ENCODE data around the gene ENTPD3. TPM values are rescaled to one million over a fixed set of nuclear protein-coding genes. Genes with fewer than 3 reads are reported as not detected.
A peak's percentile ranks its signal among the peaks of the same experiment; 100 is the strongest.

Gene ENTPD3
- total RNA-seq, 1 donor from 2014 or later, result 1.7 TPM

DNA sequence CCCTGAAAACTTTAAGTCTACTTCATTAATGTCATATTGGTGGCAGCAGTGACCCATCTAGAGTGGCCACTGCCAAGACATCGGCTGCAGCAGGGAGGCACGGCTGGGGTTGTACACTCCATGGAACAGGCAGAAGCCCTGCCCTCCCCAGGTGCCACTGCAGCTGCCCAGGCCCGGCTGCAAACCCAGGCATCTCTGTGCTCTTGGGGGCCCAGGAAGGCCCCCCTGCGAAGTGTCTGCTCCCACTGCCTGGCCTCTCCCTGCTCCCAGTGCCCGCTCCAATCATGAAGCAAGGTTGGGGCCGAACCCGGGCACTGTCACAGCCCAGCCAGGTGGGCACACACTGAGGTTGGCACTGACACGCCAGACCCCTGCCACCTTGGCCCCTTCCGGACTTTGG, 58.1 kb downstream of the ENTPD3 start:
- no peaks in the 10 kb centered on the region for H3K27me3 Mint-ChIP-seq (ENCODE audit: unreplicated experiment)
- H3K27ac Mint-ChIP-seq (ENCODE audit: unreplicated experiment), result no peak overlapping the region
- no peak for DNase-seq
- no peaks in the 10 kb centered on the region for H3K4me1 Mint-ChIP-seq (ENCODE audit: low read depth, unreplicated experiment)
- peaks cover 1% of the 10 kb centered on the region for H3K9me3 Mint-ChIP-seq (ENCODE audit: unreplicated experiment)
- H3K4me3 Mint-ChIP-seq (ENCODE audit: unreplicated experiment), result no peak overlapping the region
- no peaks in the 10 kb centered on the region for H3K36me3 Mint-ChIP-seq (ENCODE audit: unreplicated experiment)
- TF ChIP-seq, protein P1, sequence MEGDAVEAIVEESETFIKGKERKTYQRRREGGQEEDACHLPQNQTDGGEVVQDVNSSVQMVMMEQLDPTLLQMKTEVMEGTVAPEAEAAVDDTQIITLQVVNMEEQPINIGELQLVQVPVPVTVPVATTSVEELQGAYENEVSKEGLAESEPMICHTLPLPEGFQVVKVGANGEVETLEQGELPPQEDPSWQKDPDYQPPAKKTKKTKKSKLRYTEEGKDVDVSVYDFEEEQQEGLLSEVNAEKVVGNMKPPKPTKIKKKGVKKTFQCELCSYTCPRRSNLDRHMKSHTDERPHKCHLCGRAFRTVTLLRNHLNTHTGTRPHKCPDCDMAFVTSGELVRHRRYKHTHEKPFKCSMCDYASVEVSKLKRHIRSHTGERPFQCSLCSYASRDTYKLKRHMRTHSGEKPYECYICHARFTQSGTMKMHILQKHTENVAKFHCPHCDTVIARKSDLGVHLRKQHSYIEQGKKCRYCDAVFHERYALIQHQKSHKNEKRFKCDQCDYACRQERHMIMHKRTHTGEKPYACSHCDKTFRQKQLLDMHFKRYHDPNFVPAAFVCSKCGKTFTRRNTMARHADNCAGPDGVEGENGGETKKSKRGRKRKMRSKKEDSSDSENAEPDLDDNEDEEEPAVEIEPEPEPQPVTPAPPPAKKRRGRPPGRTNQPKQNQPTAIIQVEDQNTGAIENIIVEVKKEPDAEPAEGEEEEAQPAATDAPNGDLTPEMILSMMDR (IDR thresholded peaks at IDR 0.05; ENCODE audit: partially characterized antibody, unreplicated experiment), result no peak

GRCh38 chr3:40445880-40446279, 58.9 kb downstream of the ENTPD3 start:
- no peaks in the 10 kb centered on the region for H3K36me3 Mint-ChIP-seq (ENCODE audit: unreplicated experiment)
- H3K4me3 Mint-ChIP-seq (ENCODE audit: unreplicated experiment), result no peak overlapping the region
- no peak overlapping the region for H3K27ac Mint-ChIP-seq (ENCODE audit: unreplicated experiment)
- no peaks in the 10 kb centered on the region for H3K27me3 Mint-ChIP-seq (ENCODE audit: unreplicated experiment)
- H3K9me3 Mint-ChIP-seq (ENCODE audit: unreplicated experiment), result peaks cover 1% of the 10 kb centered on the region
- H3K4me1 Mint-ChIP-seq (ENCODE audit: low read depth, unreplicated experiment), result no peaks in the 10 kb centered on the region
- DNase-seq, result no peak
- TF ChIP-seq, protein P1 (IDR thresholded peaks at IDR 0.05; ENCODE audit: partially characterized antibody, unreplicated experiment), result no peak

DNA sequence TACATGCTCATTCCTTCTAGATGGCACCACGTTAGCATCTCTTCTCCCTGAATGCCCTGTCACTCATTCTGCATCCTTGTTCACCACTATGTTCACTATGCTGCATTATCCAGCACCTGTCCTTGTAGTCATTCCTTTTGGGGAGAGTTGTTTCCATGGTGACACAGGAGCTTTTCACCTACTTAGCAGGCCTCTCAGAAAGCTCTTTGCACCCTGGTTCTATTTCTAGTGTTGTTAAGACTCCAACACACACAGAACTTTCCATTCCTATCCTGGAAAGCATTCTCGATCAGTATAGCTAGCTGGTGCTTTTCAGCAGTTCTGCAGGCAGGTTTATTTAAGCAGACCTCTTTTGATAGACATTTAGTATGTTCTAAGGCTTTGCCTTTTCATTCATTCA, 63.5 kb downstream of the ENTPD3 start:
- TF ChIP-seq, protein P1 (IDR thresholded peaks at IDR 0.05; ENCODE audit: partially characterized antibody, unreplicated experiment), result no peak
- peaks cover 8% of the 10 kb centered on the region for H3K9me3 Mint-ChIP-seq (ENCODE audit: unreplicated experiment)

DNA sequence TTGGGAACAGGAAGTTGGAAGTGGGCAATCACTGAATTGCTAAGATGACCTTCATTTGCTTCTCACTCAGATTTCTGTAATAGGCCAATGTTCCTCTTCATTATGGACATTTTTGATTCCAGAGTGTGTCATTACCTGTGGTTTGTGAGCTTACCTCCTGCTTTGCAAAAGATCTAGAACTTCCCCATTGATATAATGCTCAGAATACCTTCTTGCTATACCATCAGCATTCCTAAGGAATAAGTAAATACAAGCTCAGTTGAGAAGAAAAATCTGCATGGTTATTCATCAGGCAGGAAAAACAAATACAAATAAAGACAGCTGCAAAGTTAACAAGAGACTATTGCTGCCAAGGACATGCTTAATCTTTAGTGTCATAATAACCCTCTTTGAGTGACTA, 64.6 kb downstream of the ENTPD3 start:
- Mint-ChIP-seq H3K4me1 (ENCODE audit: low read depth, unreplicated experiment) (peaks cover 4% of the 10 kb centered on the region), H3K27ac (ENCODE audit: unreplicated experiment) (no peak overlapping the region), H3K27me3 (ENCODE audit: unreplicated experiment) (peaks cover 7% of the 10 kb centered on the region), H3K36me3 (ENCODE audit: unreplicated experiment) (peaks cover under 1% of the 10 kb centered on the region), H3K4me3 (ENCODE audit: unreplicated experiment) (no peak overlapping the region), H3K9me3 (ENCODE audit: unreplicated experiment) (peaks cover 8% of the 10 kb centered on the region)
- TF ChIP-seq, protein P1 (IDR thresholded peaks at IDR 0.05; ENCODE audit: partially characterized antibody, unreplicated experiment), result no peak
- no peak for DNase-seq

More for the DNA sequence above, 63.5 kb downstream of the ENTPD3 start:
- no peak for DNase-seq
- no peaks in the 10 kb centered on the region for H3K36me3 Mint-ChIP-seq (ENCODE audit: unreplicated experiment)
- H3K4me1 Mint-ChIP-seq (ENCODE audit: low read depth, unreplicated experiment), result peaks cover 4% of the 10 kb centered on the region
- peaks cover 7% of the 10 kb centered on the region for H3K27me3 Mint-ChIP-seq (ENCODE audit: unreplicated experiment)
- no peak overlapping the region for H3K4me3 Mint-ChIP-seq (ENCODE audit: unreplicated experiment)
- no peak overlapping the region for H3K27ac Mint-ChIP-seq (ENCODE audit: unreplicated experiment)

- H3K27ac Mint-ChIP-seq (ENCODE audit: unreplicated experiment), result peak overlapping the region; percentile 100
- TF ChIP-seq, protein P1 (IDR thresholded peaks at IDR 0.05; ENCODE audit: partially characterized antibody, unreplicated experiment), result no peak
- peaks cover 8% of the 10 kb centered on the region for H3K9me3 Mint-ChIP-seq (ENCODE audit: unreplicated experiment)
These were observed 65.1 kb downstream of the ENTPD3 start for GRCh38 chr3:40452057-40452456.

More at GRCh38 chr3:40452057-40452456, 65.1 kb downstream of the ENTPD3 start:
- H3K27me3 Mint-ChIP-seq (ENCODE audit: unreplicated experiment), result peaks cover 9% of the 10 kb centered on the region
- peaks cover 4% of the 10 kb centered on the region for H3K4me1 Mint-ChIP-seq (ENCODE audit: low read depth, unreplicated experiment)
- peaks cover 5% of the 10 kb centered on the region for H3K36me3 Mint-ChIP-seq (ENCODE audit: unreplicated experiment)
- no peak for DNase-seq
- peak overlapping the region; percentile 97 for H3K4me3 Mint-ChIP-seq (ENCODE audit: unreplicated experiment)

Measured in glutamatergic neuron (in vitro differentiated cells).